ENCODE data around the gene POLQ.

DNA sequence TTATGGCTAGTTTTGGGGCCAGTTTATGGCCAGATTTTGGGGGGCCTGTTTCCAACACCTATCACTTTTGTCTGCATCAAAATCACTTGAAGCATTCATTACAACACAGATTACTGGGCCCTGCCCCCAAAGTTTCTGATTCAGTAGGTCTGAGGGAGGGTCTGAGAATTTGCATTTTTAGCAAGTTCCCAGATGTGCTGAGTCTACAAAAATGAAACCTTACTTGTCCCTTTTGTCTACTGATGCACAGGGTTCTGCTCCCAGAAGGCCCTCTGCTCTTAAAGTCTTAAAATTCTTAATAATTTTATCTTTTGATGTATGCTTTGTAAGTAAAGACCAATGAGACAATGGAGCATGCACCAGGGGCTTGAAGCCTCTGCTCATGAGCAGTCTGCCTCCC, 146.0 kb downstream of the POLQ start:
- TF ChIP-seq POLR2A (IDR thresholded peaks at IDR 0.05; ENCODE audit: low read length) (no peak), GATA1 (IDR thresholded peaks at IDR 0.05; ENCODE audit: low read depth, low read length) (no peak)

Measured in erythroblast (primary cell).